SJCRH30 (cell line): ENCODE measurements around the gene METTL25B. TPM values are rescaled to one million over a fixed set of nuclear protein-coding genes. Genes with fewer than 3 reads are reported as not detected.

Source experiments
- DNase-seq, 2 experiments: peaks; one replicate each; pipeline ENCODE4 v3.0.0-alpha.2; 2015 to 2020
- H3K27ac ChIP-seq: fragments of 250-450 bp; sonication (Bioruptor Pico); 2 replicates; pipeline ENCODE4 v1.5.1; 2020; ENCODE audit warnings: mild to moderate bottlenecking, moderate library complexity
- H3K27me3 ChIP-seq: fragments of 250-450 bp; sonication (Bioruptor Pico); 2 replicates; pipeline ENCODE4 v1.5.1; 2020; ENCODE audit warnings: mild to moderate bottlenecking, moderate library complexity
- H3K36me3 ChIP-seq: fragments of 250-450 bp; sonication (Bioruptor Pico); 2 replicates; pipeline ENCODE4 v1.5.1; 2020; ENCODE audit warnings: mild to moderate bottlenecking, moderate library complexity
- H3K4me1 ChIP-seq: fragments of 250-450 bp; sonication (Bioruptor Pico); 2 replicates; pipeline ENCODE4 v1.5.1; 2020; ENCODE audit warnings: mild to moderate bottlenecking, moderate library complexity
- H3K4me3 ChIP-seq: fragments of 250-450 bp; sonication (Bioruptor Pico); 2 replicates; pipeline ENCODE4 v1.5.1; 2020; ENCODE audit warnings: mild to moderate bottlenecking, moderate library complexity
- H3K9me3 ChIP-seq: fragments of 250-450 bp; sonication (Bioruptor Pico); replicated peaks from 2 replicates; pipeline ENCODE4 v1.5.1; 2020; ENCODE audit warnings: mild to moderate bottlenecking, moderate library complexity
- total RNA-seq: library from RNA; depleted of rRNA; stranded (reverse); fragments of >200 nt; shearing (Covaris generic); gene quantifications from 2 replicates; pipeline ENCODE4 v1.2.3, GENCODE V29; 2014

The METTL25B gene
- total RNA-seq, 1 experiment from 2014 or later: 8.6 TPM

DNA sequence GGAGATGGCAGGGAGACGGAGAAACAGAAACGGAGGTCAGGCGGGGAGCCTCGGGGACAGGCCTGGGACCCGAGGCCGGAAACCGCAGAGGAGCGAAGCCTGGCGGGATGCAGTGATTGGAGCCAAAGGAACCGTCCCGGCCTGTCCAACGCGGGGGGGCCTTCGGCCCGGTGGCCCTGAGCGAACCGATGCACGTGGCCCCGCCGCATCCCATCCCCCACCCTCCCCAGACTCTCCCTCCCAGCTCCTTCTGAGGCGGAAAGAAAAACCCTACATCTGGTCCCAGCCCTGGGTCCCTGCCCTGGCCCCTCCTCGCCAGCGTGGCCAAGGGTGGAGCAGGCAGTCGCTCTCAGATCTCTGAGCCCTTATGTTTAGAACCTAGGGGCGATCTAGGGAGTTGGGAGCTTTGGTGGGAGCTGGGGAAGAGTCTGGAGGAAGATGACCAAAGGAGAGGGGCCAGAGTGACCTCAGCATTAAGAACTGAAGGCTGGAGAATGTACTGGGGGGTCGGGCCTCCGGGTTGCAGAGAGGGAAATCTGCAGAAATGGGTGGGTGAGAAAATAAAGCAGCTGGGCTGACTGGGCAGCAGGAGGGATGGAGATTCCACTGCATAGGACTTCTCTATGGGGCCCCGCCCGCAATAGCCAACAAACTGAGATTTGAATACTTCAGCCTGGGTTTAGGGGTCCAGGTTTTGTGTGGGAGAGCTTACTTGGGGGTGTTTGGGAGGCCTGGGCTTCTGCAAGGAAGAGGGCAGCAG, 21.4 kb upstream of the METTL25B start:
- Histone ChIP-seq H3K27me3 (peaks cover 18% of the 10 kb centered on the region), H3K27ac (no peak overlapping the region), H3K4me1 (peaks cover 25% of the 10 kb centered on the region), H3K36me3 (no peaks in the 10 kb centered on the region), H3K9me3 (no peaks in the 10 kb centered on the region), H3K4me3 (peak overlapping the region; percentile 52)
- DNase-seq: peak; percentile 36 to 48

- no peak for DNase-seq
- Histone ChIP-seq H3K27me3 (peaks cover 18% of the 10 kb centered on the region), H3K27ac (no peak overlapping the region), H3K4me3 (no peak overlapping the region), H3K36me3 (no peaks in the 10 kb centered on the region), H3K9me3 (no peaks in the 10 kb centered on the region), H3K4me1 (peaks cover 25% of the 10 kb centered on the region)
These were observed 20.7 kb upstream of the METTL25B start for GRCh38 chr1:156707417-156708217.

- Histone ChIP-seq H3K27ac (no peak overlapping the region), H3K36me3 (no peaks in the 10 kb centered on the region), H3K9me3 (no peaks in the 10 kb centered on the region), H3K4me1 (peaks cover 25% of the 10 kb centered on the region), H3K27me3 (peaks cover 17% of the 10 kb centered on the region), H3K4me3 (no peak overlapping the region)
- no peak for DNase-seq
These were observed 20.0 kb upstream of the METTL25B start for GRCh38 chr1:156708218-156708661.

GRCh38 chr1:156709031-156709430, 19.2 kb upstream of the METTL25B start:
- no peak overlapping the region for H3K4me3 ChIP-seq
- peaks cover 19% of the 10 kb centered on the region for H3K4me1 ChIP-seq
- no peaks in the 10 kb centered on the region for H3K9me3 ChIP-seq
- no peak overlapping the region for H3K27ac ChIP-seq
- H3K27me3 ChIP-seq: peaks cover 9% of the 10 kb centered on the region; the same call in 1 of the 2 replicates
- no peaks in the 10 kb centered on the region for H3K36me3 ChIP-seq
- DNase-seq: no peak

DNA sequence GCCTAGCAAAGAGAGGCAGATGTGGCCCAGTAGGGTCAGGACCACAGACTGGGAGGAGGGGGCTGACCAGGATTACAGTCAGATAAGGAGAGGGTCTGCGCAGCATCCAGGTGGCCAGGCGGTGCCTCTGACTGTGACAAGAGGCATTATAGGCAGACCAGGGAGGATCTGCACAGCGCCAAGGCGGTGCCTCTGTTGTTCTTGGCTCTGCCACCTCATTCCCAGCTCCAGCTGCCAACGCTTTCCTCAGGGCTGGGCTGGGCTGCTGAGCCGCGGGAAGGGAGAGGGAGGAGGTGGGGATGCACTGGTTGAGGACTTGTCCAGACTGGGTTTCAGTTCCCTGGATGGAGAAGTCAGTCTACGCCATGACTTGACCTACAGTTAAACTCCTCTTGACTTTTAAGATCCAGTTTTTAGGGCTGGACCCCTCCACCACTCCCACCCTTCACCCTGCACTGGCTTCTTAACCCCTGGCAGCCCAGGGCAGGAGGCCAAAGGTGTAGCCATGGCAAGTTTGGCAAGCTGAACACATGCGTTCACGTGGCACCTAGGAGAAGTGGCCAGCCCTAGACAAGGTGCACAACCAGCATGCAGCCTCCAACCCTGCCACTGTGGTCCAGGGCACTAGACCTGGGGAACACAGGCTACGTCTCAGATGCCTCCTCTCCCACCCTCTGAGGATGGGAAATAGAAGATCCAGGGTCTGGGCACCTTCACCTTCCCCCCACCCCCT, 18.3 kb upstream of the METTL25B start:
- no peak overlapping the region for H3K27ac ChIP-seq
- H3K27me3 ChIP-seq: peaks cover 2% of the 10 kb centered on the region; the same call in 1 of the 2 replicates
- peaks cover 10% of the 10 kb centered on the region for H3K4me1 ChIP-seq
- no peaks in the 10 kb centered on the region for H3K36me3 ChIP-seq
- DNase-seq: peak in 1 of 2 experiments; percentile 35
- no peaks in the 10 kb centered on the region for H3K9me3 ChIP-seq
- no peak overlapping the region for H3K4me3 ChIP-seq

- Histone ChIP-seq H3K4me3 (no peak overlapping the region), H3K9me3 (no peaks in the 10 kb centered on the region), H3K27ac (no peak overlapping the region), H3K36me3 (no peaks in the 10 kb centered on the region), H3K4me1 (peaks cover 6% of the 10 kb centered on the region; the same call in 1 of the 2 replicates), H3K27me3 (no peaks in the 10 kb centered on the region)
- DNase-seq: no peak
These were observed 17.1 kb upstream of the METTL25B start for GRCh38 chr1:156711011-156711817.

DNA sequence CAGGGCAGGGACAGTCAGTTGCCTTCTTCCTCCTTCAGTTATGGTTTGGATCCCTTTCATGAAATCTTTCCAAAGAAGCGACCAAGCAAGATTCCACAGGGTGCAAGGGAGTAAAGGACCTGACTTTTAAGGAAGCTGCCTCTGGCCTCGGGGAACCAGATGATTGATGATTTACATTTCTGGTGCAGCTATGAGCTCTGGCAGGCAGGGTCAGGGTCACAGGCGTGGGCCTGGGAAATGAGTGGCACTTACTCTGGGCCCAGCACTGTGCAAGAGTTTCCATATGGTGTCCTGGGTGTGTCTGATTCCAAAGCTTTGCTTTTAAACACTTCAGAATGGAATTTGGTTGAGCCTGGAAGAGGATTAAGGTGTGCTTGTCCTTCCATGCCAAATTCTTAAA, 15.6 kb upstream of the METTL25B start:
- Histone ChIP-seq H3K9me3 (no peaks in the 10 kb centered on the region), H3K4me1 (peaks cover 6% of the 10 kb centered on the region; the same call in 1 of the 2 replicates), H3K27ac (no peak overlapping the region), H3K36me3 (no peaks in the 10 kb centered on the region), H3K27me3 (no peaks in the 10 kb centered on the region), H3K4me3 (no peak overlapping the region)
- no peak for DNase-seq

- H3K36me3 ChIP-seq: no peaks in the 10 kb centered on the region
- no peak overlapping the region for H3K4me3 ChIP-seq
- H3K27ac ChIP-seq: no peak overlapping the region
- peaks cover 3% of the 10 kb centered on the region; the same call in 1 of the 2 replicates for H3K4me1 ChIP-seq
- DNase-seq: no peak
- H3K27me3 ChIP-seq: no peaks in the 10 kb centered on the region
- H3K9me3 ChIP-seq: no peaks in the 10 kb centered on the region
These were observed 13.4 kb upstream of the METTL25B start for GRCh38 chr1:156714830-156715229.

DNA sequence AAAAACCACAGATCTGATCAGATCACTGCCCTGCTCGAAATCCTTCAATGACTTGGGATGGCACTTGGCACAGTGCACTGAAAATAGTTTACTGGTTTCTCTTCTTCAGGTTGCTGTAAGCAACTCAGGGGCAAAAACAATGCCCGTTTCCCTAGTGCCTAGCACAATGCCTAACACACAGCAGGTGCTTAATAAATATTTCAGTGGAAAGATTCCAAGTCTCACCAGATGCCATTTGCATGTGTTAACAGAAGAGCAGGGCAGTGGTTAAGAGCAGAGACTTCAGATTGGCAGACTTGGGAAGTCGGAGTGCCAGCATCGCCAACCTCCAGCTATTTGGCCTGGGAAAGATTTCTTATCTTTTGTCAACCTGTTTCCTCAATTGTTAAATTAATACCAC, 10.9 kb upstream of the METTL25B start:
- no peak overlapping the region for H3K27ac ChIP-seq
- DNase-seq: no peak
- H3K4me1 ChIP-seq: no peaks in the 10 kb centered on the region
- H3K27me3 ChIP-seq: no peaks in the 10 kb centered on the region
- H3K4me3 ChIP-seq: no peak overlapping the region
- peaks cover 5% of the 10 kb centered on the region; the same call in 1 of the 2 replicates for H3K36me3 ChIP-seq
- H3K9me3 ChIP-seq: no peaks in the 10 kb centered on the region

DNA sequence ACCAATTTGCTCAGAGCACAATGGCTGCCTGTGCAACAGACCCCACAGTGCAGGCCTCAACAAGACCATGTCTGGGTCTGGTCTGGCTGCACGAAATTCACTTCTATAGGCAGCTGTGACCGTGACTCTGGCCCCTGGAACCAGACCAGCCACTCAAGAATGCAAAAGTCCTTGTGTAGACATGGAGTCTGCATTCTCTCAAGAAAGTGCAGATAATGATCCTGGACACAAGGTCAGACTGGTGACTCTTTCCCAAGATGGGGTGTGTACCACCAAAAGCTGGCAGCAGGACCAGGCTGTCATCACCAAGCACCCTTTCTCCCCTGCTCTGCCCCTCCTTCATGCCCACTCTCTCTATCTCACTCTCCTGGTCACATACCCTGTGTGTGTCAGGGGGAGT, 7.1 kb upstream of the METTL25B start:
- DNase-seq: no peak
- no peak overlapping the region for H3K4me3 ChIP-seq
- peaks cover 5% of the 10 kb centered on the region; the same call in 1 of the 2 replicates for H3K4me1 ChIP-seq
- H3K27me3 ChIP-seq: no peaks in the 10 kb centered on the region
- no peaks in the 10 kb centered on the region for H3K9me3 ChIP-seq
- H3K27ac ChIP-seq: no peak overlapping the region
- peaks cover 33% of the 10 kb centered on the region for H3K36me3 ChIP-seq

- DNase-seq: no peak
- Histone ChIP-seq H3K27ac (no peak overlapping the region), H3K4me3 (no peak overlapping the region), H3K36me3 (peaks cover 34% of the 10 kb centered on the region), H3K4me1 (peaks cover 6% of the 10 kb centered on the region), H3K27me3 (no peaks in the 10 kb centered on the region), H3K9me3 (no peaks in the 10 kb centered on the region)
These were observed 6.7 kb upstream of the METTL25B start for GRCh38 chr1:156721535-156721934.

GRCh38 chr1:156725683-156726280, 2.5 kb upstream of the METTL25B start:
- Histone ChIP-seq H3K4me3 (peak overlapping the region; percentile 11), H3K36me3 (peaks cover 37% of the 10 kb centered on the region), H3K27me3 (no peaks in the 10 kb centered on the region), H3K27ac (no peak overlapping the region), H3K9me3 (no peaks in the 10 kb centered on the region), H3K4me1 (peaks cover 12% of the 10 kb centered on the region)
- DNase-seq: peak; percentile 80 to 92

GRCh38 chr1:156726549-156727226, 1.6 kb upstream of the METTL25B start:
- Histone ChIP-seq H3K27ac (no peak overlapping the region), H3K27me3 (no peaks in the 10 kb centered on the region), H3K4me1 (peaks cover 12% of the 10 kb centered on the region), H3K36me3 (peaks cover 34% of the 10 kb centered on the region), H3K9me3 (no peaks in the 10 kb centered on the region), H3K4me3 (no peak overlapping the region)
- peak; percentile 32 to 48 for DNase-seq
